GM12878 (cell line): ENCODE results near the gene ZG16B. TPM values are rescaled to one million over a fixed set of nuclear protein-coding genes. Genes with fewer than 3 reads are reported as not detected.
A peak's percentile ranks its signal among the peaks of the same experiment; 100 is the strongest.

Source experiments
- ATAC-seq: fragments of 200-7000 bp; cut with Tn5 transposase; 3 replicates; pipeline ENCODE4 v1.9.1; 2020; ENCODE audit warnings: mild to moderate bottlenecking, moderate library complexity
- BruUV-seq: library from RNA; stranded (reverse); fragments of 400-500 nt; replicated peaks from 2 replicates; lab custom pipeline; 2021; lab: Mats Ljungman, UMichigan
- CTCF ChIA-PET: fragments of 300-600 bp; sonication (Branson Sonifier 250); formaldehyde crosslinking; extraction: SDS; loops from one replicate; lab custom pipeline; 2021; ENCODE audit warnings: inconsistent platforms; lab: Yijun Ruan, JAX
- POLR2A ChIA-PET: fragments of 350-600 bp; formaldehyde crosslinking; extraction: SDS; loops from one replicate; lab custom pipeline; 2021; ENCODE audit warnings: inconsistent platforms; lab: Charles Lee
- RAD21 ChIA-PET: fragments of 300-600 bp; sonication (Branson Sonifier 250); formaldehyde crosslinking; loops from one replicate; lab custom pipeline; 2023; ENCODE audit warnings: antibody characterized with exemption; ENCODE audit not compliant: unreplicated experiment; lab: Charles Lee
- SMC1A ChIA-PET: fragments of 300-600 bp; sonication (Branson Sonifier 250); formaldehyde crosslinking; loops from one replicate; lab custom pipeline; 2023; ENCODE audit not compliant: unreplicated experiment, uncharacterized antibody; lab: Charles Lee
- DNase-seq: peaks from one replicate; pipeline ENCODE4 v3.0.0-alpha.2; 2011; ENCODE audit warnings: low read depth, low spot score
- FAIRE-seq: peaks from 3 replicates; lab custom pipeline; 2011; peaks lifted over from hg19 to GRCh38; lab: Jason Lieb, UNC
- H2AFZ ChIP-seq: 2 replicates; pipeline ENCODE4 v1.6.0; 2011; ENCODE audit warnings: low read depth, low read length, control low read depth; ENCODE audit not compliant: control insufficient read depth
- H3K27ac ChIP-seq: 2 replicates; pipeline ENCODE4 v1.5.1; 2011; ENCODE audit warnings: control low read depth; ENCODE audit not compliant: control insufficient read depth, insufficient read depth
- H3K27me3 ChIP-seq, 2 experiments: replicated peaks in 1 of 2; 2 replicates each; pipeline versions ENCODE4 v1.6.0 to v1.6.1; 2011; ENCODE audit warnings: low read length in 1 of 2; ENCODE audit not compliant: control insufficient read depth in 2 of 2, insufficient read depth in 2 of 2
- H3K36me3 ChIP-seq, 2 experiments: 2 replicates each; pipeline ENCODE4 v1.5.1; 2011; ENCODE audit warnings: low read length in 1 of 2; ENCODE audit not compliant: control insufficient read depth in 2 of 2, insufficient read depth in 2 of 2
- H3K4me1 ChIP-seq: 2 replicates; pipeline ENCODE4 v1.6.1; 2011; ENCODE audit warnings: mild to moderate bottlenecking, low read length, moderate library complexity, mixed read lengths; ENCODE audit not compliant: control insufficient read depth, insufficient read depth
- H3K4me2 ChIP-seq: 2 replicates; pipeline ENCODE4 v1.6.0; 2011; ENCODE audit warnings: control low read depth; ENCODE audit not compliant: control insufficient read depth, insufficient read depth
- H3K4me3 ChIP-seq: fragments of 200-600 bp; sonication (generic); 2 replicates; pipeline ENCODE4 v1.5.1; 2016
- H3K79me2 ChIP-seq: 2 replicates; pipeline ENCODE4 v1.6.0; 2011; ENCODE audit warnings: low read length; ENCODE audit not compliant: control insufficient read depth, insufficient read depth
- H3K9ac ChIP-seq: 2 replicates; pipeline ENCODE4 v1.8.0; 2011; ENCODE audit warnings: low read length, control low read depth, mixed read lengths; ENCODE audit not compliant: control insufficient read depth, insufficient read depth
- H3K9me3 ChIP-seq: replicated peaks from 3 replicates; pipeline ENCODE4 v1.5.1; 2011; ENCODE audit warnings: mild to moderate bottlenecking, low read length; ENCODE audit not compliant: control insufficient read depth, insufficient read depth
- H4K20me1 ChIP-seq: 2 replicates; pipeline ENCODE4 v1.6.0; 2011; ENCODE audit not compliant: control insufficient read depth, insufficient read depth
- BHLHE40 ChIP-seq, 2 experiments: fragments of 450-650 bp in 1 of 2; IDR thresholded peaks; 2 replicates each; pipeline ENCODE4 v1.6.1; 2011 to 2017; ENCODE audit warnings: low read depth in 2 of 2, borderline replicate concordance in 1 of 2, improper control_type of control experiment in 1 of 2, low read length in 1 of 2, mild to moderate bottlenecking in 1 of 2
- CTCF ChIP-seq, 3 experiments: IDR thresholded peaks in 2 of 3; conservative IDR thresholded peaks in 1 of 3; 2 replicates each; pipeline ENCODE4 v1.5.1; 2011; ENCODE audit warnings: low read depth in 3 of 3, low read length in 3 of 3, mild to moderate bottlenecking in 3 of 3, control low read depth in 2 of 3, moderate library complexity in 2 of 3, inconsistent platforms in 1 of 3, mixed read lengths in 1 of 3; ENCODE audit not compliant: control insufficient read depth in 2 of 3, insufficient read depth in 1 of 3; ENCODE audit errors: extremely low read depth in 1 of 3
- IRF3 ChIP-seq: fragments of 450-650 bp; IDR thresholded peaks from 2 replicates; pipeline ENCODE4 v1.6.1; 2014; ENCODE audit warnings: mild to moderate bottlenecking
- NBN ChIP-seq: fragments of 450-650 bp; IDR thresholded peaks from 2 replicates; pipeline ENCODE4 v1.6.1; 2016
- RAD21 ChIP-seq: IDR thresholded peaks from 2 replicates; pipeline ENCODE4 v1.6.1; 2011; ENCODE audit warnings: mild to moderate bottlenecking, low read depth, low read length, moderate library complexity; ENCODE audit not compliant: insufficient read depth
- SMAD1 ChIP-seq: fragments of 450-650 bp; IDR thresholded peaks from 2 replicates; pipeline ENCODE4 v1.6.1; 2018; ENCODE audit warnings: mild to moderate bottlenecking, low read depth; ENCODE audit not compliant: partially characterized antibody
- SMARCA5 ChIP-seq: fragments of 450-650 bp; IDR thresholded peaks from 2 replicates; pipeline ENCODE4 v1.6.1; 2017; ENCODE audit warnings: mild to moderate bottlenecking
- SMC3 ChIP-seq: IDR thresholded peaks from 2 replicates; pipeline ENCODE4 v1.6.1; 2011; ENCODE audit warnings: low read length, improper control_type of control experiment, borderline replicate concordance
- YY1 ChIP-seq: IDR thresholded peaks from 2 replicates; pipeline ENCODE4 v1.6.1; 2011; ENCODE audit warnings: low read depth, mild to moderate bottlenecking, low read length
- ZNF384 ChIP-seq: IDR thresholded peaks from 2 replicates; pipeline ENCODE4 v1.6.1; 2012; ENCODE audit warnings: low read depth, mild to moderate bottlenecking, low read length, improper control_type of control experiment, borderline replicate concordance
- WGBS: methylation state at CpG from one replicate; pipeline ENCODE4 v1.1.6; 2016; ENCODE audit warnings: low lambda C conversion rate; ENCODE audit not compliant: insufficient replicate concordance, insufficient coverage; ENCODE audit errors: missing lambda C conversion rate; 5-methylcytosine and 5-hydroxymethylcytosine counted together
- in situ Hi-C: fragments of 300-500 bp; cut with MboI; formaldehyde crosslinking; loops from 9 replicates; pipeline ENCODE4 v1.14.3; 2018; ENCODE audit warnings: mixed read lengths
- intact Hi-C: fragments of 100-400 bp; cut with micrococcal nuclease; formaldehyde crosslinking; loops from one replicate; pipeline ENCODE4 v1.14.2; 2022; ENCODE audit not compliant: unreplicated experiment
- polyA plus RNA-seq, 11 experiments: library from polyadenylated mRNA; depleted of rRNA in 4 of 11; unstranded in 6 of 11; stranded (reverse) in 5 of 11; fragments of >200 nt; fragmentation: Nextera tagmentation in 4 of 11; fragmentation: Illumina TruSeq in 1 of 11; extraction: Ambion mirVana in 4 of 11; extraction: Trizol in 1 of 11; gene quantifications; 1 replicate in 1 of 11; 2 replicates in 10 of 11; pipeline versions ENCODE4 v1.2.1 to v1.2.3, GENCODE V29; 2011 to 2016; ENCODE audit warnings: inconsistent platforms in 2 of 11, missing spikeins in 2 of 11, low read depth in 1 of 11
- total RNA-seq, 4 experiments: library from RNA; depleted of rRNA in 3 of 4; stranded (reverse); fragments of >200 nt in 3 of 4; fragmentation: Illumina TruSeq in 1 of 4; extraction: Trizol in 1 of 4; gene quantifications; 2 replicates each; pipeline versions ENCODE4 v1.2.1 to v1.2.3, GENCODE V29; 2013 to 2021

The ZG16B gene
- total and polyA plus RNA-seq, 10 of the 15 experiments (the other 5 are each of a cell fraction or from before 2014, with no cell fraction given): 1.00 to 11.6 (median 5.8) TPM

DNA sequence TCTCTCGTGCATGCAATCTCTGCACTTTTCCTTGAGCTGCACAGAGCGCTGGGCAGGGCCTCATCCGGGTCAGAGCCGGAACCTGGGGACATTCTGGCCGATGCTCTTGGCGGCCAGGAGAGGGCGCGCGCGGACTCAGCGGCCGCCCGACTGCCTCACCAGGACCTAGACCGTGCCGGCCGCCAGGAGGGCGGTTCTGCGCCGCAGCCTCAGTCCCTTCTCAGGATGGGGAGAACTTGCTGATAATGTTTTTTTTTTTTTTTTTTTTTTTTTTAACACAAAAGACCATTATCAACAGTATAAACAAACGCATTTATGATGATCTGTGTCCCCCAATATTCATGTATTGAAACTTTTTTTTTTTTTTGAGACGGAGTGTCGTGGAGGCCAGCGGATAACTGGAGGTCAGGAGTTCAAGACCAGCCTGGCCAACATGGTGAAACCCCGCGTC, 44.8 kb downstream of the ZG16B start:
- ChIA-PET RAD21 (interaction anchor here (0.6 to 1.0 kb wide), 5 partner anchors 25 to 1159 kb away, joined by 3 to 4 read pairs (median 3); partner anchors contain the start of gene FLYWCH1), SMC1A (interaction anchor here (0.6 to 0.7 kb wide), 3 partner anchors 9 to 38 kb away, joined by 3 to 6 read pairs (median 3); no protein-coding TSS in a partner anchor), POLR2A (interaction anchor here (0.7 kb wide), 1 partner anchor 40 kb away, joined by 3 read pairs; no protein-coding TSS in a partner anchor), CTCF (interaction anchor here (0.6 to 1.3 kb wide), 10 partner anchors 8 to 108 kb away, joined by 3 to 6 read pairs (median 4); partner anchors contain the start of gene FLYWCH2)
- Histone ChIP-seq H3K36me3 (no peaks in the 10 kb centered on the region), H3K9me3 (peaks cover 2% of the 10 kb centered on the region; the same call in 2 of the 3 replicates), H3K4me2 (no peak overlapping the region), H3K4me3 (no peak overlapping the region), H3K4me1 (no peaks in the 10 kb centered on the region), H3K27me3 (no peaks in the 10 kb centered on the region; a peak in 1 of 4 replicates), H3K27ac (no peak overlapping the region), H2AFZ (peak overlapping the region; percentile 7; the same call in 1 of the 2 replicates), H3K9ac (no peak overlapping the region), H4K20me1 (no peaks in the 10 kb centered on the region), H3K79me2 (no peaks in the 10 kb centered on the region)
- ATAC-seq: peak; percentile 100
- 0 out of 2 replicates have a peak, but pooled peaks have one; percentile 29 for TF ChIP-seq NBN
- TF ChIP-seq SMC3: peak; percentile 86
- 0 out of 2 replicates have a peak, but pooled peaks have one; percentile 18 for TF ChIP-seq ZNF384
- TF ChIP-seq IRF3: no peak
- peak; percentile 74; the same call in 1 of the 2 replicates for TF ChIP-seq YY1
- peak; percentile 52 for TF ChIP-seq RAD21
- TF ChIP-seq SMARCA5: 0 out of 2 replicates have a peak, but pooled peaks have one; percentile 45
- no peak for TF ChIP-seq SMAD1
- TF ChIP-seq CTCF (IDR thresholded peaks at IDR 0.05 in 2 of 3, conservative IDR thresholded peaks at IDR 0.05 in 1 of 3; ENCODE audit: control insufficient read depth in 2 of 3, extremely low read depth in 1 of 3, insufficient read depth in 1 of 3, low read depth in 3 of 3, low read length in 3 of 3): peak; percentile 95 to 98 (median 97)
- TF ChIP-seq BHLHE40 (IDR thresholded peaks at IDR 0.05; ENCODE audit: borderline replicate concordance in 1 of 2, low read depth in 2 of 2, low read length in 1 of 2): peak in 1 of 2 experiments; percentile 72; a peak in 2 of 4 replicates
- intact Hi-C loops (loop anchor here (1.0 to 2.0 kb wide), 2 partner anchors 32 to 44 kb away; no protein-coding TSS in a partner anchor), in situ Hi-C loops (loop anchor here (5.0 kb wide), 1 partner anchor 37 kb away; the partner anchor contains the start of gene FLYWCH1)
- no TSS peak for BruUV-seq
- FAIRE-seq: peak; percentile 93
- WGBS: 13% methylated on average over 24 of the region's 25 CpGs
- peak; percentile 3 for DNase-seq
